CD4-positive, alpha-beta T cell treated with Interleukin-2 at 100 ng/mL for 4 hours (primary cell): ENCODE measurements around the gene CD80.

Experiments
- DNase-seq: peaks from one replicate; pipeline ENCODE4 v3.0.0-alpha.2; 2020; ENCODE audit warnings: low spot score

Gene CD80

GRCh38 chr3:119494597-119494996 lies 64.8 kb downstream of the CD80 start:
- no peak for DNase-seq

GRCh38 chr3:119492810-119493209 lies 66.6 kb downstream of the CD80 start:
- DNase-seq: no peak

- no peak for DNase-seq
These were observed 67.3 kb downstream of the CD80 start for GRCh38 chr3:119492128-119492527.

GRCh38 chr3:119490153-119490552 lies 69.3 kb downstream of the CD80 start:
- DNase-seq: no peak

DNA sequence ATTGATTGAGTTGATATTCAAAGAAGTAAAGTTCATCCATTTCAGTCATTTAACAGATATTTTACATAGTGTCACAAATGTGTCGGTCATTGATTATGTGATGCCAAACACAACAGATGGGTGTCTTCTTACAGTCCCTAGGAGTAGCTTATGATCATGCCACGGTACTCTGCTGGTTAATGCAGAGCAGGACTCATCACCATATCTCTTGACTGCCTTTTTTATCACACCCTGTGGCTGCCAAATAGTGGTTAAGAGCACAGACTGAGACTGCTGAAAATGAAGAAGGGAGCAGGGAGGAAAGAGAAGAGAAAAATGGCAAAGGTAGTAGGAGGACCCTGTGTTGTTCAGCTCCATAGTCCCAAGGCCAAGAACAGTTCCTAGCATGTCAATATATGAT lies 73.9 kb downstream of the CD80 start:
- no peak for DNase-seq

- DNase-seq: no peak
These were observed 76.3 kb downstream of the CD80 start for GRCh38 chr3:119483101-119483500.

GRCh38 chr3:119481079-119481478 lies 78.3 kb downstream of the CD80 start:
- no peak for DNase-seq
